Naive thymus-derived CD8-positive, alpha-beta T cell (primary cell): Measurements from ENCODE around the gene SNX12. TPM values are rescaled to one million over a fixed set of nuclear protein-coding genes. Genes with fewer than 3 reads are reported as not detected.

Experiments used
- ATAC-seq, 2 donors: fragments of 150-1000 bp; cut with Tn5 transposase in 1 of 2; sonication (Bioruptor Pico), chemical (Tn5 transposase) in 1 of 2; 1 replicate in 1 of 2; 2 replicates in 1 of 2; pipeline ENCODE4 v1.10.0; 2021; ENCODE audit warnings: mild to moderate bottlenecking in 2 of 2, moderate library complexity in 2 of 2
- POLR2A ChIA-PET: fragments of 350-600 bp; sonication (Branson Sonifier 250); formaldehyde crosslinking; loops from one replicate; lab custom pipeline; 2021; ENCODE audit warnings: antibody characterized with exemption; lab: Charles Lee
- DNase-seq, 10 donors: peaks; one replicate each; pipeline versions ENCODE4 v3.0.0 to v3.0.0-alpha.2; 2020 to 2022
- H3K27ac Mint-ChIP-seq, 10 donors: one replicate each; pipeline ENCODE4 v1.8.0; 2020 to 2022; ENCODE audit warnings: mild to moderate bottlenecking in 10 of 10, mixed read lengths in 10 of 10, moderate library complexity in 4 of 10, inconsistent platforms in 1 of 10
- H3K27me3 Mint-ChIP-seq, 5 donors: one replicate each; pipeline ENCODE4 v1.8.0; 2021 to 2022; ENCODE audit warnings: mixed read lengths in 5 of 5
- H3K36me3 Mint-ChIP-seq, 3 donors: one replicate each; pipeline ENCODE4 v1.8.0; 2020 to 2022; ENCODE audit warnings: mixed read lengths in 3 of 3, mild to moderate bottlenecking in 2 of 3, inconsistent platforms in 1 of 3
- H3K4me1 Mint-ChIP-seq, 4 donors: one replicate each; pipeline ENCODE4 v1.8.0; 2021 to 2022; ENCODE audit warnings: mixed read lengths in 4 of 4
- H3K4me3 Mint-ChIP-seq, 10 donors: one replicate each; pipeline ENCODE4 v1.8.0; 2020 to 2022; ENCODE audit warnings: mild to moderate bottlenecking in 10 of 10, mixed read lengths in 10 of 10, moderate library complexity in 6 of 10, inconsistent platforms in 1 of 10
- H3K9me3 Mint-ChIP-seq, 9 donors: one replicate each; pipeline ENCODE4 v1.8.0; 2020 to 2022; ENCODE audit warnings: mixed read lengths in 9 of 9, mild to moderate bottlenecking in 3 of 9, inconsistent platforms in 1 of 9, moderate library complexity in 1 of 9
- polyA plus RNA-seq, 3 donors: library from polyadenylated mRNA; unstranded; fragments of 300-500 nt; fragmentation: Illumina TruSeq; gene quantifications; one replicate each; pipeline ENCODE4 v1.2.3, GENCODE V29; 2021
- total RNA-seq, 8 experiments: library from RNA in 2 of 8; stranded (reverse) in 2 of 8; gene quantifications; one replicate each; pipeline ENCODE4 v1.2.3 and lab custom pipeline; 2021 to 2026

The SNX12 gene
- total and polyA plus RNA-seq, 5 experiments from 2014 or later = 2.4 to 29.8 (median 4.2) TPM

DNA sequence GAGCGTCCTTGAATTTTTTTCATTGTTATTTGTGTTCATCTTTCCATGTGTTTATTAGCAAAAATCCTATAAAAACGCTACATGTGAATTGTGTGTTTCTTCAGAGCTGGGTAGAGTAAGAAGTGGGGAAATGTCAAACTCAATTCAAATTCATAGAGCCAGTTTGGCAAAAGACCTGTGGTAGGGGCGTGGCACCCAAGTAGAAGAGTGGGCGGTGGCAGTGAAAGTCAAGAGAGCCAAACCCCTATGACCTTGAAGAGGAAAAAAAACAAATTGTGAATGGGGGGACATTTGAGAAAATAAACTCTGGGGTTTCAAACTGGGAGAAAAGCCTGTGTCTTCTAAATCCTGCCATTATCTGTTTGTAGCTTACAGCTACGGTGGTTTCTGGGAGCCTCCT is 23.1 kb upstream of the SNX12 start:
- no peaks in the 10 kb centered on the region for H3K27me3 Mint-ChIP-seq
- DNase-seq (no peak), ATAC-seq (no peak)
- H3K4me1 Mint-ChIP-seq = peaks cover 3 to 13% (median 8%) of the 10 kb centered on the region in 4 donors
- peak overlapping the region in 1 of 10 donors; percentile 32 for H3K27ac Mint-ChIP-seq
- no peaks in the 10 kb centered on the region for H3K9me3 Mint-ChIP-seq
- H3K4me3 Mint-ChIP-seq = peak overlapping the region in 1 of 10 donors; percentile 22
- H3K36me3 Mint-ChIP-seq = no peaks in the 10 kb centered on the region
- POLR2A ChIA-PET = interaction anchor here (0.7 kb wide), 1 partner anchor 508 kb away, joined by 7 read pairs; no protein-coding TSS in a partner anchor

- H3K36me3 Mint-ChIP-seq = no peaks in the 10 kb centered on the region
- no peak overlapping the region for H3K27ac Mint-ChIP-seq
- DNase-seq (no peak), ATAC-seq (no peak)
- POLR2A ChIA-PET = interaction anchor here (0.8 kb wide), 1 partner anchor 53 kb away, joined by 3 read pairs; no protein-coding TSS in a partner anchor
- H3K4me3 Mint-ChIP-seq = no peak overlapping the region
- H3K4me1 Mint-ChIP-seq = peaks cover 2 to 9% (median 6%) of the 10 kb centered on the region in 4 donors
- H3K27me3 Mint-ChIP-seq = no peaks in the 10 kb centered on the region
- H3K9me3 Mint-ChIP-seq = no peaks in the 10 kb centered on the region
These were observed 17.8 kb upstream of the SNX12 start for GRCh38 chrX:71085900-71086299.

DNA sequence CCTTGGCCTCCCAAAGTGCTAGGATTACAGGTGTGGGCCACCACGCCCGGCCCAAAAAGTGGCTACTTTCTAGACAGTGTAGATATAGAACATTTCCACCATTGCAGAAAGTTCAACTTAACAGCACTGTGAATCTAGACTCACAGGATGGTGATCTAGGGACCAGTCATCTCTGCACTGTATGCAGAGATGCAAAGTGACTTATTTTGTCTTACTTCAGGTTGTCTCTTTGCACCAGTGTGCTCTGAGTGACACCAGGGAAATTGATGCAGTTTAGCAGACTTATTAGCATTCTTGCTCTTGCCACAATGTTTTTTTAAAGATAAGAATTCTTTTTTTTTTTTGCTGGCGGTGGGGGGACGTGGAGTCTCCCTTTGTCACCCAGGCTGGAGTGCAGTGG is 14.7 kb upstream of the SNX12 start:
- Mint-ChIP-seq H3K4me3 (no peak overlapping the region), H3K27me3 (no peaks in the 10 kb centered on the region), H3K4me1 (peaks cover 2 to 9% (median 6%) of the 10 kb centered on the region in 4 donors), H3K9me3 (no peaks in the 10 kb centered on the region), H3K36me3 (no peaks in the 10 kb centered on the region), H3K27ac (no peak overlapping the region)
- POLR2A ChIA-PET = no interaction called here
- ATAC-seq (no peak), DNase-seq (no peak)

- H3K4me1 Mint-ChIP-seq = peaks cover 2 to 9% (median 6%) of the 10 kb centered on the region in 4 donors
These were observed 14.1 kb upstream of the SNX12 start for GRCh38 chrX:71082124-71082647.

GRCh38 chrX:71081330-71082123 is 13.4 kb upstream of the SNX12 start:
- Mint-ChIP-seq H3K4me3 (no peak overlapping the region), H3K9me3 (no peaks in the 10 kb centered on the region), H3K27ac (no peak overlapping the region), H3K27me3 (no peaks in the 10 kb centered on the region), H3K4me1 (peaks cover 2 to 9% (median 6%) of the 10 kb centered on the region in 4 donors), H3K36me3 (no peaks in the 10 kb centered on the region)
- ATAC-seq (no peak), DNase-seq (no peak)
- POLR2A ChIA-PET = no interaction called here

More at GRCh38 chrX:71082124-71082647, 14.1 kb upstream of the SNX12 start:
- no peaks in the 10 kb centered on the region for H3K9me3 Mint-ChIP-seq
- H3K27ac Mint-ChIP-seq = no peak overlapping the region
- POLR2A ChIA-PET = no interaction called here
- ATAC-seq = no peak
- no peaks in the 10 kb centered on the region for H3K36me3 Mint-ChIP-seq
- no peaks in the 10 kb centered on the region for H3K27me3 Mint-ChIP-seq
- H3K4me3 Mint-ChIP-seq = no peak overlapping the region
- DNase-seq = no peak

- H3K4me3 Mint-ChIP-seq = peak overlapping the region in 1 of 10 donors; percentile 26
These were observed 2.4 kb upstream of the SNX12 start for GRCh38 chrX:71070531-71070930.

DNA sequence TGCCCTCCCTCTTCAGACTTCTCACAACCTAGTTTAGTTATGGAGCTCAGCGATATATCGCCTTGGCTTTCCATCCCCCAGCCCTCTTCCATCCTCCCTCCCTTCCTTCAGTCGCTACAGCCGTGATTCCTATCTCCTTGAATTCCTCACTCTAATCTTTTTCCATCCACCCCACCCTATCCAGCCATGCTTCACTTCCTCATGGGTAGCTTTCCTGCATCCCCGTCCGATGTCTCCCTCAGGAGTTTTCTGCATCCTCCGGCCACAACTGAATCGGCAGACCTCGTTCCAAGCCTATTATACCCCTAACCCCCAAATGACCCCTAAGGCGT is 456 bp downstream of the SNX12 start:
- no peak for ATAC-seq
- H3K27me3 Mint-ChIP-seq = no peaks in the 10 kb centered on the region
- DNase-seq = no peak
- H3K36me3 Mint-ChIP-seq = peaks cover 0 to 15% (median under 1%) of the 10 kb centered on the region in 3 donors
- peak overlapping the region; percentile 85 to 99 (median 98) for H3K27ac Mint-ChIP-seq
- no peaks in the 10 kb centered on the region for H3K9me3 Mint-ChIP-seq
- POLR2A ChIA-PET = interaction anchor here (0.5 to 1.7 kb wide), 12 partner anchors 10 to 299 kb away, joined by 3 to 12 read pairs (median 5); partner anchors contain the start of genes FOXO4, IL2RG, MED12 and TAF1
- H3K4me3 Mint-ChIP-seq = peak overlapping the region; percentile 84 to 97 (median 96)
- peaks cover 16 to 31% (median 23%) of the 10 kb centered on the region in 4 donors for H3K4me1 Mint-ChIP-seq

More at GRCh38 chrX:71070531-71070930, 2.4 kb upstream of the SNX12 start:
- peaks cover 0 to 5% (median 0%) of the 10 kb centered on the region in 3 donors for H3K36me3 Mint-ChIP-seq
- H3K4me1 Mint-ChIP-seq = peaks cover 10 to 18% (median 14%) of the 10 kb centered on the region in 4 donors
- peaks cover 0 to 3% (median 0%) of the 10 kb centered on the region in 5 donors for H3K27me3 Mint-ChIP-seq
- ATAC-seq (no peak), DNase-seq (no peak)
- POLR2A ChIA-PET = interaction anchor here (1.1 kb wide), 1 partner anchor 30 kb away, joined by 3 read pairs; no protein-coding TSS in a partner anchor
- no peaks in the 10 kb centered on the region for H3K9me3 Mint-ChIP-seq
- peak overlapping the region in 1 of 10 donors; percentile 26 for H3K27ac Mint-ChIP-seq

- Mint-ChIP-seq H3K36me3 (peaks cover 0 to 17% (median 2%) of the 10 kb centered on the region in 3 donors), H3K27me3 (no peaks in the 10 kb centered on the region), H3K9me3 (no peaks in the 10 kb centered on the region), H3K27ac (peak overlapping the region in 9 of 10 donors; percentile 92 to 99 (median 98)), H3K4me3 (peak overlapping the region; percentile 84 to 97 (median 96)), H3K4me1 (peaks cover 16 to 32% (median 24%) of the 10 kb centered on the region in 4 donors)
- DNase-seq = no peak
- POLR2A ChIA-PET = interaction anchor here (0.5 to 1.7 kb wide), 7 partner anchors 9 to 299 kb away, joined by 3 to 12 read pairs (median 5); partner anchors contain the start of genes FOXO4, MED12 and TAF1
- ATAC-seq = no peak
These were observed 1.0 kb downstream of the SNX12 start for GRCh38 chrX:71067089-71067488.

DNA sequence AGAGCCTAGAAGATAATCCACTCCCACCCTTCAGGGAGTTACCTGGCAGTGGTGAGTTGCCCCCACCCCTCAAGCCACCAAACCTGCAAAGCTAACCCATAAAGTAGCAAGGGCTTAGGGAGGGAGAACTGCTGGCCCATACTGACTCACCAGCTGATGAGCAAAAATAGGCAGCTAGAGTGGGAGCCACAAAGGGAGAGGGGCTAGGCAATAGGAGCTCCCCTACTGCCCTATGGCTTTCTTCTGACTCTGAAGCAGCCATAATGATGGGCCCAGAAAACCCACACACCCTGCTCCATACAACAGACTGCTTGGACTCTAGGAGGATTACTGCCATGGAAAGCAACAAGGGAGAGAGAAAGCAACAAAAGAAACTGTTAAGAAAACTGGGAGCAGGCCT is 8.0 kb downstream of the SNX12 start:
- Mint-ChIP-seq H3K4me1 (peaks cover 11 to 45% (median 40%) of the 10 kb centered on the region in 4 donors), H3K27me3 (no peaks in the 10 kb centered on the region), H3K9me3 (no peaks in the 10 kb centered on the region), H3K4me3 (no peak overlapping the region), H3K36me3 (peaks cover 0 to 62% (median 12%) of the 10 kb centered on the region in 3 donors), H3K27ac (no peak overlapping the region)
- POLR2A ChIA-PET = no interaction called here
- DNase-seq (no peak), ATAC-seq (no peak)

- POLR2A ChIA-PET = interaction anchor here (0.8 to 1.6 kb wide), 2 partner anchors 10 to 133 kb away, joined by 4 to 9 read pairs; partner anchors contain the start of gene SNX12
- peaks cover 5 to 37% (median 31%) of the 10 kb centered on the region in 4 donors for H3K4me1 Mint-ChIP-seq
- H3K4me3 Mint-ChIP-seq = no peak overlapping the region
- no peaks in the 10 kb centered on the region for H3K27me3 Mint-ChIP-seq
- H3K27ac Mint-ChIP-seq = peak overlapping the region in 3 of 10 donors; percentile 7 to 79 (median 16)
- no peak for ATAC-seq
- DNase-seq = no peak
- no peaks in the 10 kb centered on the region for H3K9me3 Mint-ChIP-seq
- peaks cover 0 to 59% (median 12%) of the 10 kb centered on the region in 3 donors for H3K36me3 Mint-ChIP-seq
These were observed 10.1 kb downstream of the SNX12 start for GRCh38 chrX:71057848-71058530.

GRCh38 chrX:71056867-71057266 is 11.3 kb downstream of the SNX12 start:
- H3K9me3 Mint-ChIP-seq = no peaks in the 10 kb centered on the region
- peak overlapping the region in 2 of 10 donors; percentile 10 to 29 for H3K27ac Mint-ChIP-seq
- POLR2A ChIA-PET = no interaction called here
- ATAC-seq = no peak
- H3K4me3 Mint-ChIP-seq = no peak overlapping the region
- no peak for DNase-seq
- peaks cover 5 to 37% (median 27%) of the 10 kb centered on the region in 4 donors for H3K4me1 Mint-ChIP-seq
- no peaks in the 10 kb centered on the region for H3K27me3 Mint-ChIP-seq
- peaks cover 0 to 55% (median 8%) of the 10 kb centered on the region in 3 donors for H3K36me3 Mint-ChIP-seq

DNA sequence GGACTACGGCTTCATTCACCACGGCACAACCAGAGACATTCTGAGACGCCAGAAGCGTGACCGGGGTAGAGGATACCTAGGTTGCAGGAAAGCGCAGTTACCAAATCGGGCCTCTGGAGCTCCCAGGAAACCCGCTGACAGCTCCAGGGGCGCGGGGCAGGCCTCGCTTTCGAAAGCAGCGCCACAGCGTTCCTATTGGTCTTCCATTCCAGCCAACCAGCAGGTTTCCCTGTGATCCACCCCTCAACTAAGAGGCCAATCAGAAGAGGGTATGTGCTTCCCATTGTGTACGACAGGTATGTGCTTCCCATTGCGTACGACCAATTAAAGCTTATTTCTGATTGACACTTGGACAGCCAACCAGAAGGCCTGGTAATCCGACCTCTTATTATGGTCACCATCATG is 14.9 kb downstream of the SNX12 start:
- no peak for DNase-seq
- POLR2A ChIA-PET = no interaction called here
- Mint-ChIP-seq H3K4me3 (peak overlapping the region in 3 of 10 donors; percentile 13 to 38 (median 37)), H3K4me1 (peaks cover 2 to 20% (median 12%) of the 10 kb centered on the region in 4 donors), H3K27me3 (no peaks in the 10 kb centered on the region), H3K27ac (peak overlapping the region in 1 of 10 donors; percentile 33), H3K9me3 (no peaks in the 10 kb centered on the region), H3K36me3 (peaks cover 0 to 30% (median 1%) of the 10 kb centered on the region in 3 donors)
- ATAC-seq = no peak
